ENCODE data around the gene ELF3. TPM values are rescaled to one million over a fixed set of nuclear protein-coding genes. Genes with fewer than 3 reads are reported as not detected.

ELF3 gene
- total and polyA plus RNA-seq, 8 donors, result 146 to 1,083 (median 248) TPM

DNA sequence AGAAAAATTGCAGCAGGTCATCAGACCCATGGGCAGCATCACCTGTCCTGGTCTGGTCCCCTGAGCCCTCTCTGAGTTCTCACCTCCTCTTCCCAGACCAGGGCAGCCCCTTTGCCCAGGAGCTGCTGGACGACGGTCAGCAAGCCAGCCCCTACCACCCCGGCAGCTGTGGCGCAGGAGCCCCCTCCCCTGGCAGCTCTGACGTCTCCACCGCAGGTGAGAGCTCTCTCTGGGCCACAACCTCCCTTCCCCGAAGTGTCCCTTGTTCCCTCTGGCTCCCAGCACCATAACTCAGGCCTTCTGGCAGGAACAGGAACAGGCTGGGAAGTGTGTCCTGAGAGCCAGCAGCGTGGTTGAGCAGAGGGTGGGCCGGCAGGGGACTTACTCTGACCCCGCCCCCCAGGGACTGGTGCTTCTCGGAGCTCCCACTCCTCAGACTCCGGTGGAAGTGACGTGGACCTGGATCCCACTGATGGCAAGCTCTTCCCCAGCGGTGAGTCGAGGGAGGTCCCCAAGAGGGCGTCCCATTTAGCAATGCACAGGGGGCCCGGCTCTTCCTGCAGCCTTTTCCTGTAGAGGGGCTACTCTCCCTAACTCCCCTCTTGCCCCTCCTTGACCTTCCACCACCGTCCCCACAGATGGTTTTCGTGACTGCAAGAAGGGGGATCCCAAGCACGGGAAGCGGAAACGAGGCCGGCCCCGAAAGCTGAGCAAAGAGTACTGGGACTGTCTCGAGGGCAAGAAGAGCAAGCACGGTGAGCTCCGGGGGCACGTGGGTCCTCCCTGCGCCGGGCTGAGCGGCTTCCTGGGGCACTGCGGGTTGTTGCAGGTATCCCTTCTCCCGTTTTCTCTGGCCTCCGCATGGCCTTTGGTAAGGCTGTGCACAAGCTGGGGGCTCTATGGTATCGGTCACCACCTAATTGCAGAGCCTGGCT is 2.4 kb downstream of the ELF3 start:
- Histone ChIP-seq H3K27me3 (peaks cover 0 to 6% (median 0%) of the 10 kb centered on the region in 3 donors), H3K4me3 (peak overlapping the region; percentile 45 to 64 (median 59)), H3K4me1 (peaks cover 6 to 35% (median 20%) of the 10 kb centered on the region in 4 donors), H3K36me3 (peaks cover 30 to 46% (median 43%) of the 10 kb centered on the region in 4 donors), H3K27ac (peak overlapping the region; percentile 88 to 94 (median 92)), H3K9me3 (no peaks in the 10 kb centered on the region)
- DNase-seq, result peak; percentile 41 to 58
- WGBS, 5 donors, result 25 to 56% (median 34%) methylated on average over 23 to 35 of the region's 35 CpGs
- intact Hi-C loops (cut with DNase I; ENCODE audit: low total_unique reads), result loop anchor here (5.0 kb wide), 1 partner anchor 119 kb away; no protein-coding TSS in a partner anchor
- TF ChIP-seq, protein P1, sequence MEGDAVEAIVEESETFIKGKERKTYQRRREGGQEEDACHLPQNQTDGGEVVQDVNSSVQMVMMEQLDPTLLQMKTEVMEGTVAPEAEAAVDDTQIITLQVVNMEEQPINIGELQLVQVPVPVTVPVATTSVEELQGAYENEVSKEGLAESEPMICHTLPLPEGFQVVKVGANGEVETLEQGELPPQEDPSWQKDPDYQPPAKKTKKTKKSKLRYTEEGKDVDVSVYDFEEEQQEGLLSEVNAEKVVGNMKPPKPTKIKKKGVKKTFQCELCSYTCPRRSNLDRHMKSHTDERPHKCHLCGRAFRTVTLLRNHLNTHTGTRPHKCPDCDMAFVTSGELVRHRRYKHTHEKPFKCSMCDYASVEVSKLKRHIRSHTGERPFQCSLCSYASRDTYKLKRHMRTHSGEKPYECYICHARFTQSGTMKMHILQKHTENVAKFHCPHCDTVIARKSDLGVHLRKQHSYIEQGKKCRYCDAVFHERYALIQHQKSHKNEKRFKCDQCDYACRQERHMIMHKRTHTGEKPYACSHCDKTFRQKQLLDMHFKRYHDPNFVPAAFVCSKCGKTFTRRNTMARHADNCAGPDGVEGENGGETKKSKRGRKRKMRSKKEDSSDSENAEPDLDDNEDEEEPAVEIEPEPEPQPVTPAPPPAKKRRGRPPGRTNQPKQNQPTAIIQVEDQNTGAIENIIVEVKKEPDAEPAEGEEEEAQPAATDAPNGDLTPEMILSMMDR (IDR thresholded peaks at IDR 0.05), result no peak
- peak in 1 of 3 donors; percentile 43 for TF ChIP-seq POLR2AphosphoS5 (IDR thresholded peaks at IDR 0.05)
- no peak for TF ChIP-seq EP300 (IDR thresholded peaks at IDR 0.05)
- TF ChIP-seq POLR2A (IDR thresholded peaks at IDR 0.05), result no peak

DNA sequence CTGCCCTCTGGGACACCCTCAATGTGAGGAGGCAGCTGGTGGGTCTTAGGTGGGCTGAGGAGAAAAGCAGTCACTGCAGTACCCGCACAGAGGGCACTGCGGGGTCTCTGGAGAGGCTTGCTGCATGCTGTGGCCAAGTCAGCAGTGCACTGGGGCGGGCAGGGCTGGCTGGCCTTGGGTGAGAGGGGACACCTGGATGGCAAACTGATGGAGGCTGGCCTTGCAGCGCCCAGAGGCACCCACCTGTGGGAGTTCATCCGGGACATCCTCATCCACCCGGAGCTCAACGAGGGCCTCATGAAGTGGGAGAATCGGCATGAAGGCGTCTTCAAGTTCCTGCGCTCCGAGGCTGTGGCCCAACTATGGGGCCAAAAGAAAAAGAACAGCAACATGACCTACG is 3.2 kb downstream of the ELF3 start:
- peak; percentile 42 to 44 for DNase-seq
- no peaks in the 10 kb centered on the region for H3K9me3 ChIP-seq
- intact Hi-C loops (cut with DNase I; ENCODE audit: low total_unique reads), result loop anchor here (5.0 kb wide), 1 partner anchor 119 kb away; no protein-coding TSS in a partner anchor
- peaks cover 30 to 42% (median 41%) of the 10 kb centered on the region in 4 donors for H3K36me3 ChIP-seq
- 32 to 62% (median 36%) methylated on average over 5 to 12 of the region's 12 CpGs for WGBS, 5 donors
- peak overlapping the region; percentile 88 to 94 (median 92) for H3K27ac ChIP-seq
- TF ChIP-seq EP300 (IDR thresholded peaks at IDR 0.05), result no peak
- TF ChIP-seq, protein P1 (IDR thresholded peaks at IDR 0.05), result no peak
- peak in 2 of 3 donors; percentile 26 to 52 for TF ChIP-seq POLR2AphosphoS5 (IDR thresholded peaks at IDR 0.05)
- peak in 1 of 4 donors; percentile 10 for TF ChIP-seq POLR2A (IDR thresholded peaks at IDR 0.05)
- peaks cover 4 to 32% (median 21%) of the 10 kb centered on the region in 4 donors for H3K4me1 ChIP-seq
- H3K4me3 ChIP-seq, result peak overlapping the region; percentile 45 to 64 (median 59)
- H3K27me3 ChIP-seq, result peaks cover 0 to 13% (median 0%) of the 10 kb centered on the region in 3 donors

DNA sequence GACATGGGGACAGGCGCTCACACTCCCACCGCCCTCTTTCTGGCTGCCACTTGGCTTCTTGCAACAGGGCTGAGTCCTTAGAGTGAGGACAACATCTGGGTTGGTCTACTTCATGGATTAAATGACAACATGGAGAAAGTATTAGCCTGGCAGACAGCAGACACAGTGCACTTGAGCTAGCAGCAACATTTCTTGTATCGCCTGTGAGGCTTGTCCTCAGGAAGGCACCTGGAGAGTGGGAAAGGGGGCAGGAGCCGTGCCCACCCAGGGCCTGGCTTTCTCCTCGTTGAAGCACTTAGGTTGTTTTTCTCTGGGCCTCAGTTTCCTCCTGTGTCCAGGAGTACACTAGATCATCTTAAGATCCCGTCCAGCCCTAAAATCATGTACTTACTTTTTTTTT is 3.7 kb downstream of the ELF3 start:
- 26 to 61% (median 49%) methylated on average over 6 of the region's 6 CpGs for WGBS, 5 donors
- H3K4me1 ChIP-seq, result peaks cover 8 to 35% (median 19%) of the 10 kb centered on the region in 4 donors

More for the DNA sequence above, 3.7 kb downstream of the ELF3 start:
- peak overlapping the region; percentile 88 to 94 (median 92) for H3K27ac ChIP-seq
- no peak for DNase-seq
- intact Hi-C loops (cut with DNase I; ENCODE audit: low total_unique reads), result loop anchor here (5.0 kb wide), 1 partner anchor 118 kb away; no protein-coding TSS in a partner anchor
- peak overlapping the region; percentile 45 to 64 (median 59) for H3K4me3 ChIP-seq
- H3K36me3 ChIP-seq, result peaks cover 30 to 42% (median 41%) of the 10 kb centered on the region in 4 donors
- peaks cover 0 to 13% (median 0%) of the 10 kb centered on the region in 3 donors for H3K27me3 ChIP-seq
- TF ChIP-seq POLR2A (IDR thresholded peaks at IDR 0.05), result no peak
- TF ChIP-seq, protein P1 (IDR thresholded peaks at IDR 0.05), result no peak
- TF ChIP-seq POLR2AphosphoS5 (IDR thresholded peaks at IDR 0.05), result no peak
- no peak for TF ChIP-seq EP300 (IDR thresholded peaks at IDR 0.05)
- H3K9me3 ChIP-seq, result no peaks in the 10 kb centered on the region
